Effector memory CD4-positive, alpha-beta T cell (primary cell): ENCODE results near the gene PTPN18.

Source experiments
- DNase-seq, 3 donors: peaks; one replicate each; pipeline ENCODE4 v3.0.0-alpha.2; 2020
- H3K27ac ChIP-seq: 2 replicates; pipeline ENCODE4 v1.7.0; 2013; ENCODE audit warnings: mild to moderate bottlenecking, low read length, moderate library complexity; ENCODE audit not compliant: insufficient read depth, poor library complexity, severe bottlenecking
- H3K27me3 ChIP-seq: replicated peaks from 2 replicates; pipeline ENCODE4 v1.7.0; 2013; ENCODE audit warnings: mild to moderate bottlenecking, low read length; ENCODE audit not compliant: insufficient read depth, control insufficient read depth, poor library complexity, severe bottlenecking
- H3K36me3 ChIP-seq: 2 replicates; pipeline ENCODE4 v1.7.0; 2013; ENCODE audit warnings: mild to moderate bottlenecking, low read length, moderate library complexity; ENCODE audit not compliant: control insufficient read depth, insufficient read depth
- H3K4me1 ChIP-seq: 2 replicates; pipeline ENCODE4 v1.7.0; 2013; ENCODE audit warnings: low read length, mild to moderate bottlenecking; ENCODE audit not compliant: control insufficient read depth, insufficient read depth, poor library complexity, severe bottlenecking
- H3K4me3 ChIP-seq: 2 replicates; pipeline ENCODE4 v1.7.0; 2013; ENCODE audit warnings: low read length, low read depth, mild to moderate bottlenecking; ENCODE audit not compliant: insufficient read depth, poor library complexity, severe bottlenecking
- H3K9me3 ChIP-seq: 2 replicates; pipeline ENCODE4 v1.7.0; 2013; ENCODE audit warnings: mild to moderate bottlenecking, low read length, moderate library complexity; ENCODE audit not compliant: control insufficient read depth

PTPN18 gene

DNA sequence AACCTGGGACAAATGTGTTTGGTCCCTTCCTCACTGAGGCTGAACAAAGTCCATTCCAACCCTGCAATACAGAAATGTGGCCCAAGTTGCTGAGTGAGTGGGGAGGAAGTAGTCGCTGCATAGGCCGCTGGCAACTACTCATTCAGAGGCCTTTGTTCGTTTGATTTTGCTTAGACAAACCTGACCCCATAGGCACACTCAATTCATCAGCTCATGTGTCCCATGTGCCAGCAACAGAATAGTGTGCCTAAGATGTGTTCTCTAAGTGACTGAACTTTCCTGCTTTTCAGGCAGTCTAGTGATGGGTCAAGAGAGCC, 23.0 kb downstream of the PTPN18 start:
- no peak overlapping the region for H3K27ac ChIP-seq
- peaks cover 15% of the 10 kb centered on the region for H3K36me3 ChIP-seq
- H3K9me3 ChIP-seq, result no peaks in the 10 kb centered on the region
- H3K4me1 ChIP-seq, result peaks cover 12% of the 10 kb centered on the region
- no peak overlapping the region for H3K4me3 ChIP-seq
- H3K27me3 ChIP-seq, result no peaks in the 10 kb centered on the region
- no peak for DNase-seq

DNA sequence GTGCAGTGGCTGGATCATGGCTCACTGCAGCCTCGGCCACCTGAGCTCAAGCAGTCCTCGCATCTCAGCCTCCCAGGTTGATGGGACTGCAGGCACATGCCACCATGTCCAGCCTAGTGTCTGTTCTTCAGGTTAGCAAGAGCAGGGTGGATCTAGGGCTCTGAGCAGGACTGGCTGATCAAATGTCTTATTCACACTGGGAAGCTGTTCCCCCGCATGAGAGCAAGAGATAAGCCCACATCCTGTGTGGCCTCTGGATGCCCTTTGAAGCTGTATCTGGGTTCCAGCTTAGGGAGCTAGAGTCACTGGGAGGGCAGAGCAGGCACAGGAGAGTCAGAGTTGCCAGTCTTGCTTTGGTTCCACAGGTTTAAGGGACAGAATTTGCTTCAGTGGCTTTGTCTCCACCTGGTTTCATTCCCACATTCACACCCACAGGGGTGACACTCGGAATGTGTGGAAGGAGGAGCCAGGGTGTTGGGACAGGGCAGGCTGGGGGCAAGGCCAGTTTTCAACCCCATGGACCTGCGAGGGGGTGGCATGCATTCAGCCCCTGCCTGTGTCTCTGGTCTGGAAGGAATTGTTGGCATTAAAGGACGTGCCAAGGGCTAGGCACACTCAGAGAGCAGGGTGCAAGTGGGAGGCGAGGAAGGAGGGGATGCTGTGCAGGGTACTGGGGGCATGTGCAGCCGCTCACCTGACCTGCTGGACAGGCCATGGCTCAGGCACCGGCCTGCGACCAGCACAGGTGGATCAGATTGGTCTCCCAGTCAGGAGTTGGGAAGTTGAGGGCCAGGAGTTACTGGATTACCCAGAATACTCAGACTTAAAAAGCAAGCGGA, 24.5 kb downstream of the PTPN18 start:
- Histone ChIP-seq H3K27ac (no peak overlapping the region), H3K36me3 (peaks cover 15% of the 10 kb centered on the region), H3K4me1 (peaks cover 12% of the 10 kb centered on the region), H3K27me3 (no peaks in the 10 kb centered on the region), H3K9me3 (no peaks in the 10 kb centered on the region), H3K4me3 (no peak overlapping the region)
- DNase-seq, result no peak

DNA sequence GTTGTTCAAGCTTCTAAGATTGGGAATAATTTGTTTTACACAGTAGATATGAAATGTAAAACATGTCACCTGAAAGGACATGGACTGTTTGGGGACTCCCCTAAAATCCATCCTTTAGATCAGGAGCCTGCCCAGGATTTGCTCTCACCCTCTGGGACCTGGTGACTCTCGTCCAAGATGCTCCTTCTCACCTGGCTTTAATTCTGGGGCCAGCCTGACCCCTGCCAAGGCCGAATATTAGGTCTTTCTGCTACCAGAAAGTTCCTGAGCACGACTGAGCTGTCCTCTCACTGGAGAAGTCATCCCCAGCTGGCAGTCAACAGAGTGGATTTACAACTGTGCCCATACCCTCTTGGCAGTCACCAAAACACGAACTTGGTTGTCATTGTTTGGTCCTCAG, 25.3 kb downstream of the PTPN18 start:
- Histone ChIP-seq H3K9me3 (no peaks in the 10 kb centered on the region), H3K27me3 (no peaks in the 10 kb centered on the region), H3K27ac (no peak overlapping the region), H3K4me1 (peaks cover 12% of the 10 kb centered on the region), H3K4me3 (no peak overlapping the region), H3K36me3 (peaks cover 15% of the 10 kb centered on the region)
- DNase-seq, result no peak

DNA sequence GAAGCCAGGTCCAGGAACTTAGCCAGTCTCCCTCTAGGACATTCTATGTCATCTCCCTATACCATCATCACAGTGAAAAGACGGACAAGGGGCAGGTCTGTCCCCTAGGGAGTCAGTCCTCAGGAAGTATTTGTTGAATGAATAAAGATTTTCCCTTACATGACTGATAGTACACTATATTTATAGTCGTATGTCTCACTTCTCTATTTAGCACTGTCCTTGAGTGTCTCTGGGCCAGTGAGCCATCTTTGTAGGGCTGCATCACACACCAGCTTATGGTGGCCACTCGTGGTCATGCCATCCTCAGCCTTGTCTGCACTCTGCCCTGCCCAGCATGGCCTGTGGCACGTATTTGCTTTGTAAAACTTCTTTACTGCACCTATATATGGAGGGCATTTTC, 25.8 kb downstream of the PTPN18 start:
- no peaks in the 10 kb centered on the region for H3K9me3 ChIP-seq
- DNase-seq, result no peak
- no peaks in the 10 kb centered on the region for H3K27me3 ChIP-seq
- no peak overlapping the region for H3K27ac ChIP-seq
- H3K36me3 ChIP-seq, result peaks cover 15% of the 10 kb centered on the region
- H3K4me1 ChIP-seq, result peaks cover 10% of the 10 kb centered on the region
- H3K4me3 ChIP-seq, result no peak overlapping the region

- Histone ChIP-seq H3K36me3 (peaks cover 15% of the 10 kb centered on the region), H3K9me3 (no peaks in the 10 kb centered on the region), H3K27me3 (no peaks in the 10 kb centered on the region), H3K4me3 (no peak overlapping the region), H3K27ac (no peak overlapping the region), H3K4me1 (peaks cover 9% of the 10 kb centered on the region)
- DNase-seq, result no peak
These were observed 26.6 kb downstream of the PTPN18 start for GRCh38 chr2:130382313-130382917.

DNA sequence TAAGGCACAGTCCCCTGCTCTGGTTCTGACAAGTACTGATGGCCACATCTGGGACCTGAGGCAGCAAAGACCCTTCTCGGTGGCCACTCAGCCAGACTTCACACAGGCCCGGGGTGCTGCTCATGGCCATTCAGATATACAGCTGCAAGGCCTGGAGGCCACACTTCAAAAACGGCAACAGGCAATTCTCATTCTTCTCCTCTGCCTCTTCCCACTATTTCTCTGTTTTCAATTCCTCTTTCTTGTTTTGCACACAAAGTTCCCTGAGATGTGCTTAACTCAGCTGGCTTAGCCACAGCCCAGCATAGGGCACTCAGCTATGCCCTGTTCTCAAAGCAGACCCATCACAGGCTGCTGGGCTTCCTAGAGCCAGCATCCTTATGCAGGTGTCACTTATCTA, 29.9 kb downstream of the PTPN18 start:
- Histone ChIP-seq H3K9me3 (no peaks in the 10 kb centered on the region), H3K4me1 (peaks cover 2% of the 10 kb centered on the region), H3K27me3 (no peaks in the 10 kb centered on the region), H3K27ac (no peak overlapping the region), H3K36me3 (peaks cover 15% of the 10 kb centered on the region), H3K4me3 (no peak overlapping the region)
- DNase-seq, result no peak

- Histone ChIP-seq H3K36me3 (peaks cover 7% of the 10 kb centered on the region), H3K27ac (no peak overlapping the region), H3K4me3 (no peak overlapping the region), H3K27me3 (no peaks in the 10 kb centered on the region), H3K4me1 (peaks cover 5% of the 10 kb centered on the region), H3K9me3 (no peaks in the 10 kb centered on the region)
- no peak for DNase-seq
These were observed 31.2 kb downstream of the PTPN18 start for GRCh38 chr2:130387071-130387400.

DNA sequence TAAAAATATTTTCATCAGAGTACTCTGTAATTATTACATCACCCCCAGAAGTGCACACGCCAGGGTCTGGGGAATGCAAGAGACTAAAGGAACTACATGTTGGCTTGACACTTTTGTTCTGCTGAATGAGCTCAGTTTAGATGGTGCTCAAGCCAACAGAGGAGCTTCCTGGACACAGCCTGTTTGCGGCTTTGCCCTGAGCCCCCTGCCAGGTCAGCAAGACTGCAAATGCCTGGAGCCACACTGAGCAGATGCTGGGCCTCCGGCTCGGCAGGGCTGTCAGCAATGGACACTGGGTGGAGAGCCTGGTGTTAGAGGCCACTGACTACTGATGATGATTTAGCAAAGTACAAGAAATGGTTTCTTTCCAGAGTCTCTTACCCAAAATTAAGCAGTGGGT, 31.9 kb downstream of the PTPN18 start:
- no peaks in the 10 kb centered on the region for H3K27me3 ChIP-seq
- H3K4me3 ChIP-seq, result no peak overlapping the region
- no peaks in the 10 kb centered on the region for H3K9me3 ChIP-seq
- H3K36me3 ChIP-seq, result no peaks in the 10 kb centered on the region
- H3K4me1 ChIP-seq, result peaks cover 5% of the 10 kb centered on the region
- H3K27ac ChIP-seq, result no peak overlapping the region
- no peak for DNase-seq

GRCh38 chr2:130388221-130388907, 32.5 kb downstream of the PTPN18 start:
- no peak overlapping the region for H3K27ac ChIP-seq
- peaks cover 5% of the 10 kb centered on the region for H3K4me1 ChIP-seq
- H3K27me3 ChIP-seq, result no peaks in the 10 kb centered on the region
- no peaks in the 10 kb centered on the region for H3K9me3 ChIP-seq
- H3K4me3 ChIP-seq, result no peak overlapping the region
- H3K36me3 ChIP-seq, result no peaks in the 10 kb centered on the region
- DNase-seq, result no peak

GRCh38 chr2:130389358-130389757, 33.5 kb downstream of the PTPN18 start:
- no peak overlapping the region for H3K27ac ChIP-seq
- no peaks in the 10 kb centered on the region for H3K27me3 ChIP-seq
- no peaks in the 10 kb centered on the region for H3K9me3 ChIP-seq
- H3K36me3 ChIP-seq, result no peaks in the 10 kb centered on the region
- H3K4me3 ChIP-seq, result no peak overlapping the region
- no peak for DNase-seq
- peaks cover 5% of the 10 kb centered on the region for H3K4me1 ChIP-seq
